ENCODE data around the gene ARFIP1.

GRCh38 chr4:152944666-152945320 lies 165.0 kb downstream of the ARFIP1 start:
- TF ChIP-seq, protein P1, sequence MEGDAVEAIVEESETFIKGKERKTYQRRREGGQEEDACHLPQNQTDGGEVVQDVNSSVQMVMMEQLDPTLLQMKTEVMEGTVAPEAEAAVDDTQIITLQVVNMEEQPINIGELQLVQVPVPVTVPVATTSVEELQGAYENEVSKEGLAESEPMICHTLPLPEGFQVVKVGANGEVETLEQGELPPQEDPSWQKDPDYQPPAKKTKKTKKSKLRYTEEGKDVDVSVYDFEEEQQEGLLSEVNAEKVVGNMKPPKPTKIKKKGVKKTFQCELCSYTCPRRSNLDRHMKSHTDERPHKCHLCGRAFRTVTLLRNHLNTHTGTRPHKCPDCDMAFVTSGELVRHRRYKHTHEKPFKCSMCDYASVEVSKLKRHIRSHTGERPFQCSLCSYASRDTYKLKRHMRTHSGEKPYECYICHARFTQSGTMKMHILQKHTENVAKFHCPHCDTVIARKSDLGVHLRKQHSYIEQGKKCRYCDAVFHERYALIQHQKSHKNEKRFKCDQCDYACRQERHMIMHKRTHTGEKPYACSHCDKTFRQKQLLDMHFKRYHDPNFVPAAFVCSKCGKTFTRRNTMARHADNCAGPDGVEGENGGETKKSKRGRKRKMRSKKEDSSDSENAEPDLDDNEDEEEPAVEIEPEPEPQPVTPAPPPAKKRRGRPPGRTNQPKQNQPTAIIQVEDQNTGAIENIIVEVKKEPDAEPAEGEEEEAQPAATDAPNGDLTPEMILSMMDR (IDR thresholded peaks at IDR 0.05) = no peak
- no peak for TF ChIP-seq POLR2AphosphoS5 (IDR thresholded peaks at IDR 0.05)
- no peak for TF ChIP-seq POLR2A (IDR thresholded peaks at IDR 0.05; ENCODE audit: low read depth)
